ENCODE measurements around the gene TFF2.

The TFF2 gene

DNA sequence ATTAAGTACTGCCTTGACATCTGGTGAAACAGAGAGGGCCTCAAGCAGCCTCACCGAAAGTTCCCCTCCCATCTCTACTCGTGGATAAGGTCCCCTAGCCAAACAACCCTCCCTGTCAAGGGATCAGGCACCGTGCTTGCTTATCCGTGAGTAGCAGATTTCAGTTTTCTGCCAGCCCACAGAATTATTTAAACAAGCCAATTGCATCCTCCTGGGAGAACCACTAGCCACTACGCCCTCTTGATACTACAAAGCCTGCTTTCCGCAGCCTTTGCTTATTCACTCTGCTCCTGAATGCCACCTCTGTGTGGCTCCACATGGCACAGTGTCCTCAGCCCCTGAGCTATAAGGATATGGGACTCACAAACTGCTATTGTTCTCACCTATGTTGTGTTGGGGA, 5.9 kb upstream of the TFF2 start:
- ATAC-seq = no peak
- TF ChIP-seq RARB (CRISPR knock-in tag; IDR thresholded peaks at IDR 0.05) (no peak), ZNF565 (CRISPR knock-in tag; conservative IDR thresholded peaks at IDR 0.05; ENCODE audit: low read depth) (no peak), ZNF8 (CRISPR knock-in tag; IDR thresholded peaks at IDR 0.05) (no peak), GLIS3 (CRISPR knock-in tag; IDR thresholded peaks at IDR 0.05) (no peak), SNAI2 (CRISPR knock-in tag; IDR thresholded peaks at IDR 0.05) (no peak), PPARA (CRISPR knock-in tag; IDR thresholded peaks at IDR 0.05; ENCODE audit: borderline replicate concordance) (no peak), ARNTL (CRISPR knock-in tag; IDR thresholded peaks at IDR 0.05; ENCODE audit: borderline replicate concordance, low read depth) (no peak)
- TF ChIP-seq, protein P1, sequence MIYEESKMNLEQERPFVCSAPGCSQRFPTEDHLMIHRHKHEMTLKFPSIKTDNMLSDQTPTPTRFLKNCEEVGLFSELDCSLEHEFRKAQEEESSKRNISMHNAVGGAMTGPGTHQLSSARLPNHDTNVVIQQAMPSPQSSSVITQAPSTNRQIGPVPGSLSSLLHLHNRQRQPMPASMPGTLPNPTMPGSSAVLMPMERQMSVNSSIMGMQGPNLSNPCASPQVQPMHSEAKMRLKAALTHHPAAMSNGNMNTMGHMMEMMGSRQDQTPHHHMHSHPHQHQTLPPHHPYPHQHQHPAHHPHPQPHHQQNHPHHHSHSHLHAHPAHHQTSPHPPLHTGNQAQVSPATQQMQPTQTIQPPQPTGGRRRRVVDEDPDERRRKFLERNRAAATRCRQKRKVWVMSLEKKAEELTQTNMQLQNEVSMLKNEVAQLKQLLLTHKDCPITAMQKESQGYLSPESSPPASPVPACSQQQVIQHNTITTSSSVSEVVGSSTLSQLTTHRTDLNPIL (CRISPR knock-in tag; IDR thresholded peaks at IDR 0.05; ENCODE audit: low read depth) = no peak
- TF ChIP-seq, protein P2, sequence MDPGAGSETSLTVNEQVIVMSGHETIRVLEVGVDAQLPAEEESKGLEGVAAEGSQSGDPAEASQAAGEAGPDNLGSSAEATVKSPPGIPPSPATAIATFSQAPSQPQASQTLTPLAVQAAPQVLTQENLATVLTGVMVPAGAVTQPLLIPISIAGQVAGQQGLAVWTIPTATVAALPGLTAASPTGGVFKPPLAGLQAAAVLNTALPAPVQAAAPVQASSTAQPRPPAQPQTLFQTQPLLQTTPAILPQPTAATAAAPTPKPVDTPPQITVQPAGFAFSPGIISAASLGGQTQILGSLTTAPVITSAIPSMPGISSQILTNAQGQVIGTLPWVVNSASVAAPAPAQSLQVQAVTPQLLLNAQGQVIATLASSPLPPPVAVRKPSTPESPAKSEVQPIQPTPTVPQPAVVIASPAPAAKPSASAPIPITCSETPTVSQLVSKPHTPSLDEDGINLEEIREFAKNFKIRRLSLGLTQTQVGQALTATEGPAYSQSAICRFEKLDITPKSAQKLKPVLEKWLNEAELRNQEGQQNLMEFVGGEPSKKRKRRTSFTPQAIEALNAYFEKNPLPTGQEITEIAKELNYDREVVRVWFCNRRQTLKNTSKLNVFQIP (CRISPR knock-in tag; IDR thresholded peaks at IDR 0.05; ENCODE audit: borderline replicate concordance, low read depth) = no peak

DNA sequence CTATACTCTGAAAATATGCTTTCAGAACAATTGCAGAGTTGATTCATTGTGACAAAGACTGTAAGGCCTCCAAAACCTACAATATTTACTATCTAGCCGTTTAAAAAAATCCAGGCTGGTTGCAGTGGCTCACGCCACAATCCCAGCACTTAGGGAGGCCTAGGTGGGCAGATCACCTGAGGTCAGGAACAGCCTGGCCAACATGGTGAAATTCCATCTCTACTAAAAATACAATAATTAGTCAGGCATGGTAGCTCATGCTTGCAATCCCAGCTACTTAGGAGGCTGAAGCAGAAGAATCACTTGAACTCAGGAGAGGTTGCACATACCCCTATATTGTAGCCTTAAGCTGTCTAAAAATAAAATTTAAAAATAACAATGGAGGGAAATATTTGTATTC, 5.3 kb upstream of the TFF2 start:
- ATAC-seq = no peak
- TF ChIP-seq GLIS3 (CRISPR knock-in tag; IDR thresholded peaks at IDR 0.05) (no peak), OSR1 (CRISPR knock-in tag; IDR thresholded peaks at IDR 0.05) (no peak), TCF4 (CRISPR knock-in tag; IDR thresholded peaks at IDR 0.05; ENCODE audit: borderline replicate concordance) (no peak), ISL1 (CRISPR knock-in tag; IDR thresholded peaks at IDR 0.05) (no peak), CSDC2 (CRISPR knock-in tag; IDR thresholded peaks at IDR 0.05) (no peak), ZC3H10 (CRISPR knock-in tag; IDR thresholded peaks at IDR 0.05) (no peak), TOX (CRISPR knock-in tag; IDR thresholded peaks at IDR 0.05; ENCODE audit: borderline replicate concordance) (no peak), BACH2 (CRISPR knock-in tag; IDR thresholded peaks at IDR 0.05; ENCODE audit: borderline replicate concordance) (no peak), RARB (CRISPR knock-in tag; IDR thresholded peaks at IDR 0.05) (no peak), ZFP3 (CRISPR knock-in tag; IDR thresholded peaks at IDR 0.05) (no peak), ARNTL (CRISPR knock-in tag; IDR thresholded peaks at IDR 0.05; ENCODE audit: borderline replicate concordance, low read depth) (no peak), ESRRG (CRISPR knock-in tag; IDR thresholded peaks at IDR 0.05) (no peak), PPARA (CRISPR knock-in tag; IDR thresholded peaks at IDR 0.05; ENCODE audit: borderline replicate concordance) (no peak), ZNF8 (CRISPR knock-in tag; IDR thresholded peaks at IDR 0.05) (no peak), ZNF70 (CRISPR knock-in tag; IDR thresholded peaks at IDR 0.05) (no peak)
- TF ChIP-seq, protein P3, sequence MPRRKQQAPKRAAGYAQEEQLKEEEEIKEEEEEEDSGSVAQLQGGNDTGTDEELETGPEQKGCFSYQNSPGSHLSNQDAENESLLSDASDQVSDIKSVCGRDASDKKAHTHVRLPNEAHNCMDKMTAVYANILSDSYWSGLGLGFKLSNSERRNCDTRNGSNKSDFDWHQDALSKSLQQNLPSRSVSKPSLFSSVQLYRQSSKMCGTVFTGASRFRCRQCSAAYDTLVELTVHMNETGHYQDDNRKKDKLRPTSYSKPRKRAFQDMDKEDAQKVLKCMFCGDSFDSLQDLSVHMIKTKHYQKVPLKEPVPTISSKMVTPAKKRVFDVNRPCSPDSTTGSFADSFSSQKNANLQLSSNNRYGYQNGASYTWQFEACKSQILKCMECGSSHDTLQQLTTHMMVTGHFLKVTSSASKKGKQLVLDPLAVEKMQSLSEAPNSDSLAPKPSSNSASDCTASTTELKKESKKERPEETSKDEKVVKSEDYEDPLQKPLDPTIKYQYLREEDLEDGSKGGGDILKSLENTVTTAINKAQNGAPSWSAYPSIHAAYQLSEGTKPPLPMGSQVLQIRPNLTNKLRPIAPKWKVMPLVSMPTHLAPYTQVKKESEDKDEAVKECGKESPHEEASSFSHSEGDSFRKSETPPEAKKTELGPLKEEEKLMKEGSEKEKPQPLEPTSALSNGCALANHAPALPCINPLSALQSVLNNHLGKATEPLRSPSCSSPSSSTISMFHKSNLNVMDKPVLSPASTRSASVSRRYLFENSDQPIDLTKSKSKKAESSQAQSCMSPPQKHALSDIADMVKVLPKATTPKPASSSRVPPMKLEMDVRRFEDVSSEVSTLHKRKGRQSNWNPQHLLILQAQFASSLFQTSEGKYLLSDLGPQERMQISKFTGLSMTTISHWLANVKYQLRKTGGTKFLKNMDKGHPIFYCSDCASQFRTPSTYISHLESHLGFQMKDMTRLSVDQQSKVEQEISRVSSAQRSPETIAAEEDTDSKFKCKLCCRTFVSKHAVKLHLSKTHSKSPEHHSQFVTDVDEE (CRISPR knock-in tag; IDR thresholded peaks at IDR 0.05) = no peak
- TF ChIP-seq, protein P2 (CRISPR knock-in tag; IDR thresholded peaks at IDR 0.05; ENCODE audit: borderline replicate concordance, low read depth) = no peak
- TF ChIP-seq, protein P4, sequence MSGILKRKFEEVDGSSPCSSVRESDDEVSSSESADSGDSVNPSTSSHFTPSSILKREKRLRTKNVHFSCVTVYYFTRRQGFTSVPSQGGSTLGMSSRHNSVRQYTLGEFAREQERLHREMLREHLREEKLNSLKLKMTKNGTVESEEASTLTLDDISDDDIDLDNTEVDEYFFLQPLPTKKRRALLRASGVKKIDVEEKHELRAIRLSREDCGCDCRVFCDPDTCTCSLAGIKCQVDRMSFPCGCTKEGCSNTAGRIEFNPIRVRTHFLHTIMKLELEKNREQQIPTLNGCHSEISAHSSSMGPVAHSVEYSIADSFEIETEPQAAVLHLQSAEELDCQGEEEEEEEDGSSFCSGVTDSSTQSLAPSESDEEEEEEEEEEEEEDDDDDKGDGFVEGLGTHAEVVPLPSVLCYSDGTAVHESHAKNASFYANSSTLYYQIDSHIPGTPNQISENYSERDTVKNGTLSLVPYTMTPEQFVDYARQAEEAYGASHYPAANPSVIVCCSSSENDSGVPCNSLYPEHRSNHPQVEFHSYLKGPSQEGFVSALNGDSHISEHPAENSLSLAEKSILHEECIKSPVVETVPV (CRISPR knock-in tag; IDR thresholded peaks at IDR 0.05) = no peak
- TF ChIP-seq, protein P5, sequence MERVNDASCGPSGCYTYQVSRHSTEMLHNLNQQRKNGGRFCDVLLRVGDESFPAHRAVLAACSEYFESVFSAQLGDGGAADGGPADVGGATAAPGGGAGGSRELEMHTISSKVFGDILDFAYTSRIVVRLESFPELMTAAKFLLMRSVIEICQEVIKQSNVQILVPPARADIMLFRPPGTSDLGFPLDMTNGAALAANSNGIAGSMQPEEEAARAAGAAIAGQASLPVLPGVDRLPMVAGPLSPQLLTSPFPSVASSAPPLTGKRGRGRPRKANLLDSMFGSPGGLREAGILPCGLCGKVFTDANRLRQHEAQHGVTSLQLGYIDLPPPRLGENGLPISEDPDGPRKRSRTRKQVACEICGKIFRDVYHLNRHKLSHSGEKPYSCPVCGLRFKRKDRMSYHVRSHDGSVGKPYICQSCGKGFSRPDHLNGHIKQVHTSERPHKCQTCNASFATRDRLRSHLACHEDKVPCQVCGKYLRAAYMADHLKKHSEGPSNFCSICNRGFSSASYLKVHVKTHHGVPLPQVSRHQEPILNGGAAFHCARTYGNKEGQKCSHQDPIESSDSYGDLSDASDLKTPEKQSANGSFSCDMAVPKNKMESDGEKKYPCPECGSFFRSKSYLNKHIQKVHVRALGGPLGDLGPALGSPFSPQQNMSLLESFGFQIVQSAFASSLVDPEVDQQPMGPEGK (CRISPR knock-in tag; IDR thresholded peaks at IDR 0.05; ENCODE audit: borderline replicate concordance) = no peak

Measured in SK-N-SH treated with all-trans-retinoic acid at 6 μM for 48 hours (cell line).